Skeletal muscle satellite cell (primary cell): ENCODE data around the gene RNF166.

ENCODE experiments used
- H3K27me3 ChIP-seq: 2 replicates; pipeline ENCODE4 v1.7.0; 2013; ENCODE audit warnings: low read length; ENCODE audit not compliant: control insufficient read depth, insufficient read depth
- H3K36me3 ChIP-seq: 2 replicates; pipeline ENCODE4 v1.7.0; 2013; ENCODE audit warnings: mild to moderate bottlenecking, control low read depth, low read length; ENCODE audit not compliant: insufficient read depth
- H3K4me1 ChIP-seq: 2 replicates; pipeline ENCODE4 v1.7.0; 2013; ENCODE audit warnings: low read length; ENCODE audit not compliant: control insufficient read depth, insufficient read depth
- H3K4me2 ChIP-seq: 2 replicates; pipeline ENCODE4 v1.7.0; 2013; ENCODE audit warnings: mild to moderate bottlenecking, low read length
- H3K4me3 ChIP-seq: 2 replicates; pipeline ENCODE4 v1.7.0; 2013; ENCODE audit warnings: low read length
- H3K9ac ChIP-seq: 2 replicates; pipeline ENCODE4 v1.7.0; 2013; ENCODE audit warnings: mild to moderate bottlenecking, low read depth, low read length, moderate library complexity
- H3K9me3 ChIP-seq: replicated peaks from 2 replicates; pipeline ENCODE4 v1.7.0; 2013; ENCODE audit warnings: mild to moderate bottlenecking, control low read depth, low read length

RNF166 gene

DNA sequence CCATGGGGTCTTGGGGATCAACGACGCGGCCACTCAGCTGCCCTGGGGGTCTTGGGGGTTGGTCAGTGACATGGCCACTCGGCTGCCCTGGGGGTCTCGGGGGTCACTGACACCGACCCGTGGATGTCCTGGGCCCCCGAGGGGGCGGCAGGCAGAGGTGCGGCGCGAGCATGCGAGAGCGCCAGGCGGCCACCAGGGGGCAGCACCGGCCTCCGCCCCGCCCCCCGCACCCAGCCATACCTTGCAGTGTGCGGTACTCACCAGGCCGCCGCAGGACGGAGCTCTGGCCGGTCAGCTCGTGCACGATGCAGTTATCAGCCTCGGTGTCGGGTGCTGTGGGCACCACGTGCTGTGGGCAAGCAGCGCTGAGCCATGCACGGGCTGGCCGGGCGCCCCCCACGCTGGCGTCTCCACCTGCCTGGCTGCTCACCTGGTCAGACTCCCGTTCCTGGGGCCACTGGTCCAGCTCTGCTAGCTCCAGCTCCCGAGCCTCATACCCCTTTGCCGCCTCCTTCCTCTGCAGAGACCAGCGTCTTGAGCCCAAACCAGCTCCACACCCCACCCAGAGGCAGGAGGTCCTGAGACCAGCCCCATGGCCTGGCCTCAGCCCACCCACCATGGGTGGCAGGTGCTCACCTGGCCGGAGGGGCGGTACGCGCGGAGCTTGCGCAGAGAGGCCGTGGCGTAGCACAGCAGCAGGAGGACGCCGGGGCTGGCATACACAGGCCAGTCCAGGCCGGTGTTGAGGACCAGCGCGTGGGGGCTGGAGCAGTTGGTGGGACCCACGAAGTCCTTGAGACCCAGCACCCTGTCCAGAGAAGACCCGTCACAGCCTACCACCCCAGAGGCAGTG lies 31.3 kb upstream of the RNF166 start:
- peaks cover 76% of the 10 kb centered on the region for H3K36me3 ChIP-seq
- no peak overlapping the region for H3K9ac ChIP-seq
- peaks cover 4% of the 10 kb centered on the region for H3K4me1 ChIP-seq
- no peaks in the 10 kb centered on the region for H3K9me3 ChIP-seq
- H3K27me3 ChIP-seq: no peaks in the 10 kb centered on the region
- no peak overlapping the region for H3K4me2 ChIP-seq
- H3K4me3 ChIP-seq: no peak overlapping the region

DNA sequence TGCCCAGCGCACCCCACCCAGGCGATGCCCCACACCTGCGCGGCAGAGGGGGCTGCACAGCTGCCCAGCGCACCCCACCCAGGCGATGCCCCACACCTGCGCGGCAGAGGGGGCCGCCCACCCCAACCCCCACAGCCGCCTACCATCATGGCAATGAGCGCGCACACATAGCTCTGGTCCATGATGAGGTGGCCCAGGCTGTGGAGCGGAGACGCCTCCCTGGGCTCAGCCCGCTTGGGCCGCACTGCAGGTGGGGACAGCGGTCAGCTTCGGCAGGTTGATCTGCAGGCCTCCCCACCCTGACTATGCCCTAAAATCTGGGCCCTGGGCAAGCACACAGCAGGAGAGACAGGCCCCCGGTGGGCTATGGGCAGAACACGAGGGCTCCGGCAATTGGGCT lies 30.3 kb upstream of the RNF166 start:
- peaks cover 78% of the 10 kb centered on the region for H3K36me3 ChIP-seq
- no peak overlapping the region for H3K9ac ChIP-seq

DNA sequence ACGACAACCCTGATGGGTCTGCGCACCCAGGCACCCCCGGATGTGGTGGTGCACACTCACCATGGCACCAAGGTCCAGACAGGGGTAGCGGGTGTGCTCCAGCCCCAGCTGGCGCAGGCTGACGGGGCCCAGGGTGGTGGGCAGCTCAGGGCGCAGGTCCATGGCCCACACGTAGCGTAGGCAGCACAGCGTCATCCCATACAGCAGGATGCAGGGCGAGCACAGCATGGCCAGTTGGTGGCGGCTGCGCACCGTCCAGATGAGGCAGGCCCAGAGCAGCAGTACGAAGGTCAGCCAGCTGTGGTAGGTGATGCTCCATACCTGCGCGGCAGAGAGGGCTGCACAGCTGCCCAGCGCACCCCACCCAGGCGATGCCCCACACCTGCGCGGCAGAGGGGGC lies 29.9 kb upstream of the RNF166 start:
- Histone ChIP-seq H3K9me3 (no peaks in the 10 kb centered on the region), H3K36me3 (peaks cover 78% of the 10 kb centered on the region), H3K27me3 (no peaks in the 10 kb centered on the region), H3K9ac (no peak overlapping the region), H3K4me2 (no peak overlapping the region), H3K4me1 (peaks cover 4% of the 10 kb centered on the region), H3K4me3 (no peak overlapping the region)

More for the DNA sequence above, 30.3 kb upstream of the RNF166 start:
- H3K4me2 ChIP-seq: no peak overlapping the region
- no peak overlapping the region for H3K4me3 ChIP-seq
- H3K27me3 ChIP-seq: no peaks in the 10 kb centered on the region
- H3K9me3 ChIP-seq: no peaks in the 10 kb centered on the region
- peaks cover 4% of the 10 kb centered on the region for H3K4me1 ChIP-seq

DNA sequence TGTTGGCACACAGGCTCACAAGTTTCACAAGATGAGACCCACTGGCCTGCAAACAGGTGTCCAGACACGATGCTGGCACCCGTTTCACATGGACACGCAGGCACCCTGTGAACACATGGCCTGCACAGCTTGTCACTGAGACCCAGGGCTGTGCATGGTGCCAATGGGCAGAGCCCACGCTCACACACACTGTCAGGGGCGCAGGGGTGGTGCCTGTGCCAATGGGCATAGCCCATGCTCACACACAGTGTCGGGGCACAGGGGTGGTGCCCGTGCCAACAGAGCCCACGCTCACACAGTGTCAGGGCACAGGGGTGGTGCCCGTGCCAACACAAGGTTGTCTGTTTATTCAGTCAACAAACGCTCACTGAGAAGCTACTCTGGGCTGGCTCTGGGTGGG lies 29.4 kb upstream of the RNF166 start:
- Histone ChIP-seq H3K9me3 (no peaks in the 10 kb centered on the region), H3K36me3 (peaks cover 78% of the 10 kb centered on the region), H3K4me3 (no peak overlapping the region), H3K4me1 (peaks cover 4% of the 10 kb centered on the region), H3K4me2 (no peak overlapping the region), H3K9ac (no peak overlapping the region), H3K27me3 (no peaks in the 10 kb centered on the region)

DNA sequence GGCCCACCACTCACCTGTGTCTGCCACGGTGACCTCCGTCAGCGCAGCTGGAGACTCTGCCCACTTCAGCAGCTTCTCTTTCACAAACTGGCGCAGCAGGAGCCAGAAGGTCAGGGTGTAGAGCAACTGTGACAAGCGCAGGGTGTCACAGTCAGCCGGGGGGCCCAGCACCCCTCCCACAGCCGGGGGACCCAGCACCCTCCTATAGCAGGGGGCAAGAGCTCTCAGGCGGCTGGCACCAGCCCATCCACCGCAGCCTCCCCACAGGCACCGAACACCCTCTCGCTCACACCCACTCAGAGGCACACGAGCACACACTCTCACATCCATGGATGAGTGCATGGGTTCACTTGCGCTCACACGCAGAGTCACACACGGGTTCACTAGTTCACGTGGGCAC lies 28.9 kb upstream of the RNF166 start:
- Histone ChIP-seq H3K27me3 (no peaks in the 10 kb centered on the region), H3K4me3 (no peak overlapping the region), H3K4me2 (no peak overlapping the region), H3K9me3 (no peaks in the 10 kb centered on the region), H3K9ac (no peak overlapping the region), H3K36me3 (peaks cover 76% of the 10 kb centered on the region), H3K4me1 (peaks cover 4% of the 10 kb centered on the region)

DNA sequence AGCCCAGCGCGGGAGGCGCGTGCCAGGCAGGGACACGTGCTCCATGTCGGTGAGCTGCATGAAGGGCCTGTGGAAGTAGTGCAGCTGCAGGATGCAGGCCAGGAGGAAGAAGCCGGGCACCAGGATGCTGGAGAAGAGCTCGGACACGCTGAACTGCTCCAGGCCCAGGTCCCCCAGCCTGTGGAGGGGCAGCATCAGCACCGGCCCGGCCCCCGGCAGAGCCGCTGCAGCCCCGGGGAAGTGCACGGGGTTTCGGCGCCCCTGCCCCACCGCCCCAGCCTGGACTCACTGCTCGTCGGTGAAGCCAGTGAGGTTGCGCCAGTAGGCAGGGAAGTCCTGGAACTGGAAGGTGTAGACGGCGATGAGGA lies 28.1 kb upstream of the RNF166 start:
- no peaks in the 10 kb centered on the region for H3K27me3 ChIP-seq
- peaks cover 79% of the 10 kb centered on the region for H3K36me3 ChIP-seq
- H3K4me2 ChIP-seq: no peak overlapping the region
- H3K9me3 ChIP-seq: no peaks in the 10 kb centered on the region
- H3K9ac ChIP-seq: no peak overlapping the region
- H3K4me1 ChIP-seq: peaks cover 4% of the 10 kb centered on the region
- H3K4me3 ChIP-seq: no peak overlapping the region

DNA sequence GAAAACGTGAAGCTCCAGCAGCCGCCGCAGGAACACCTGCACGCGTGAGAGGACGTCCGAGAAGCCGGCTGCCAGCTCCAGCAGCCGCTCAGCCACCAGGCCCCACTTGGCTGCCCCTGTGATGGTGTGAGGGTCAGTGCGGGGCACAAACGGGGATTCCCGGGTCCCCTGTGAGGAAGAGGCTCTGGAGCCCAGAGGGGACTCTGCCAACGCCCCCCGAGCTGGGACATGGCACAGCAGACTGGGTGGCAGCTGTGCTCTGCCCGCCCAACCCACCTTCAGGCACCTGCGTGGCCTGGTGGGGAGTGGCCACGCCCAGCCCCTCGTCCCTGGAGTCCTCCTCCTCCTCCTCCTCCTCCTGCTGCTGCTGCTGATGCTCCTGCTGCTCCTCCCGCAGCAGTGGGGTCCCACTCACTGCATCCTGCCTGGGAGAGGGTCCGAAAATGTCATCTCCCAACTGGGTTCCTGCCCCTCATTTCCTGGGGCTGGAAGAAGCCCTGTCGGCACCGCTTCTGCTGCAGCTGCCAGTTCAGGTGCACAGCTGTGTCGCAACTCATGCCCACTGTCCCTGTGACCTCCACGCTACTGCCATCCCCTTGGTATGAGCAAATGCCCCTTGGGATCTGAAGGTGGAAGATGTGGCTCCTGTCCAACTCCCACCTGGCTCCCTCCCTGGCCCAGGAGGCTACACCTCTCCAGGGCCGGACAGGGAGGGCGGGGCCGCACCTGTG lies 27.6 kb upstream of the RNF166 start:
- H3K4me2 ChIP-seq: no peak overlapping the region
- no peaks in the 10 kb centered on the region for H3K9me3 ChIP-seq
- no peaks in the 10 kb centered on the region for H3K27me3 ChIP-seq
- H3K36me3 ChIP-seq: peaks cover 77% of the 10 kb centered on the region
- no peak overlapping the region for H3K4me3 ChIP-seq
- H3K9ac ChIP-seq: no peak overlapping the region
- peaks cover 4% of the 10 kb centered on the region for H3K4me1 ChIP-seq

DNA sequence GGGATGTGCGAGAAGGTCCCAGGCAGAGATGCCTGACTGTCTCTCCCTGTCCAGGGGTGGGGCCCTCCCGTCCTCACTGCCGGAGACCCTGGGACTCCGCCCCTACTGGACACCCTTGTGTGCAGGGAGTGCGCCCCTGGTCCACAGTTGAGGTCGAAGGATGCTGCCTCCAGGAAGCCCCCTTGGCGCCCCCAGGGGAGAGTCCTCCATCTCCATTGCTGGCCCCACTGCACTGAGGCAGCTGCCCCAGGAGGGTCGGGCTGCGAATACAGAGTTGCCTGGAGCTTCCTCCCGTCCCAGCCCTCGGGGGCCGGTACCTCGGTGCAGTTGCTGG lies 26.7 kb upstream of the RNF166 start:
- Histone ChIP-seq H3K36me3 (peaks cover 73% of the 10 kb centered on the region), H3K4me1 (peaks cover 4% of the 10 kb centered on the region)

DNA sequence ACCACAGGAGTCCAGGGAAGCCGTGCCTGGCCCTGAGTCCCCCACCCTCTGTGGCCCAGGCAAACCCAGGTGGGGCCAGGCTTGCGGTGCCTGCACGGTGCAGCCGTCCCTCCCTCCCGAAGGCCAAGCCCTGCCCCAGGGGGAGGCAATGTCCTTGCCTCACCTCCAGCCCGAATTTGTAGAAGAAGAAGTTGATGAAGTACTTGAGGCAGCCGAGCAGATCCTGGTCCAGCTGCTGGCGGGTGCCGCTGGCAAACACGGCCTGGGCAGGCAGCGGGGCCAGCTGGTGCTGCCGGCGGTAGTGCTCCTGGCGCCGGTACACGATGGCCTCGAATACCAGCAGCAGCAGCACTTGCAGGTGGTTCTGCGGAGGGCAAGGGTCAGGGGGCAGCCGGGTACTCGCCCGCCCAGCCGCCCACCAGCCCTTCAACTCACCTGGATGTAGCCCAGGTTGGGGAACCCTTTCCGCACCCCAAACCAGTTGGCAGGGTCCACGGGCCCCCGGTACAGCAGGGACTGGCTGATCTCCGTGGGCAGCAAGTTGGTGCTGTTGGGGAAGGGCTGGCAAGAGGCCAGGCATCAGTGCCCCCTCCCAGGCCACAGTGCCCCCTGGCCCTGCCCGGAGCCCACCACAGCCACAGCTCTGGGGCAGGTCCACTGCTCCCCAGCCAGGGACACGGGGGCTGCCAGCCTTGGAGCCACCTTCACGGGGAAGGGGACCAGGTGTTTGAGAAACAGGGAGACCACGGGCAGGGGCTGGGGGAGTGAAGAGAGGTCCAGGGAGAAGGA lies 26.2 kb upstream of the RNF166 start:
- Histone ChIP-seq H3K36me3 (peaks cover 74% of the 10 kb centered on the region), H3K4me3 (no peak overlapping the region), H3K4me1 (no peaks in the 10 kb centered on the region), H3K27me3 (no peaks in the 10 kb centered on the region), H3K4me2 (no peak overlapping the region), H3K9ac (no peak overlapping the region), H3K9me3 (no peaks in the 10 kb centered on the region)

More for the DNA sequence above, 26.7 kb upstream of the RNF166 start:
- no peak overlapping the region for H3K4me3 ChIP-seq
- H3K4me2 ChIP-seq: no peak overlapping the region
- H3K27me3 ChIP-seq: no peaks in the 10 kb centered on the region
- H3K9me3 ChIP-seq: no peaks in the 10 kb centered on the region
- no peak overlapping the region for H3K9ac ChIP-seq

DNA sequence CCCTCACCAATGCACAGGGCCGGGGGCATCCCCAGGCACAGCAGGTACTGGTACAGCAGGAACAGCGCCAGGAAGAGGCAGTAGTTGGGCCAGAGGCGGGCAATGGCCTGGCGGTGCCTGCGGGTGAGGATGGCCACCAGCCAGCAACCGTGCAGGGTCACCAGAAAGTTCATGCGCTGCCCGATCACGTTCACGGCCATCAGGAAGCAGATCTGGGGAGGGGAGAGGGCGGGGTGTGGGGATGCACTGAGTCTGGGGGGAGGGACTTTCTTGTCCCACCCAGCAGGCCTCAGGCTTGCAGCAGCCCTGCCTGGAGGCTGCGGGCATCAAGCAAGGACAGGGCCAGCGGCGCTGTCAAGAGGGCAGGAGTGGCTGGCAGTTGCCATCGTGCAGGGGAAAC lies 25.5 kb upstream of the RNF166 start:
- Histone ChIP-seq H3K36me3 (peaks cover 77% of the 10 kb centered on the region), H3K9ac (no peak overlapping the region)

More for the DNA sequence above, 25.5 kb upstream of the RNF166 start:
- Histone ChIP-seq H3K9me3 (no peaks in the 10 kb centered on the region), H3K4me3 (no peak overlapping the region), H3K27me3 (no peaks in the 10 kb centered on the region), H3K4me2 (no peak overlapping the region), H3K4me1 (no peaks in the 10 kb centered on the region)
